GM19463 (cell line): ENCODE measurements around the gene NME9.
"Not testable (repeated sequence)": the region's sequence is repeated elsewhere in the genome, so short reads cannot be mapped to it uniquely, and the experiment has no call there.

Experiments used
- ATAC-seq: cut with Tn5 transposase; IDR thresholded peaks from one replicate; pipeline ENCODE4 v1.9.1; 2021; ENCODE audit warnings: mild to moderate bottlenecking, moderate library complexity; ENCODE audit not compliant: unreplicated experiment

The NME9 gene

GRCh38 chr3:138329127-138329983 lies at the start of gene NME9:
Gene NME9 (minus strand): TSS chr3:138329851. CDS start chr3:138329335, 516 bp downstream.
- ATAC-seq = peak; percentile 71

DNA sequence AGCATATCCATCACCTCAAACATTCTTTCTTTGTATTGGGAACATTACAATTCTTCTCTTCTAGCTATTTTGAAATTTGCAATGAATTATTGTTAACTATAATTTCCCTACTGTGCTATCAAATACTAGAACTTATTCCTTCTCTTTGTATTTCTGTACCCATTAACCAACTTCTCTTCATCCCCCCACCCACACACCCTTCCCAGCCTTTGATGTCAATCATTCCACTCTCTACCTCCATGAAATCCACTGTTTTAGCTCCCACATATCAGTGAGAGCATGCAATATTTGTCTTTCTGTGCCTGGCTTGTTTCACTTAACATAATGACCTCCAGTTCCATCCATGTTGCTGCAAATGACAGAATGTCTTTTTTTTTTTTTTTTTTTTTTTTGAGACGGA lies 49.3 kb upstream of the NME9 start:
- no peak for ATAC-seq

GRCh38 chr3:138378331-138378730 lies 48.7 kb upstream of the NME9 start:
- ATAC-seq = no peak

GRCh38 chr3:138377804-138378203 lies 48.2 kb upstream of the NME9 start:
- ATAC-seq = no peak

GRCh38 chr3:138377212-138377611 lies 47.6 kb upstream of the NME9 start:
- not testable (repeated sequence) for ATAC-seq

GRCh38 chr3:138376663-138377062 lies 47.0 kb upstream of the NME9 start:
- ATAC-seq = no peak

DNA sequence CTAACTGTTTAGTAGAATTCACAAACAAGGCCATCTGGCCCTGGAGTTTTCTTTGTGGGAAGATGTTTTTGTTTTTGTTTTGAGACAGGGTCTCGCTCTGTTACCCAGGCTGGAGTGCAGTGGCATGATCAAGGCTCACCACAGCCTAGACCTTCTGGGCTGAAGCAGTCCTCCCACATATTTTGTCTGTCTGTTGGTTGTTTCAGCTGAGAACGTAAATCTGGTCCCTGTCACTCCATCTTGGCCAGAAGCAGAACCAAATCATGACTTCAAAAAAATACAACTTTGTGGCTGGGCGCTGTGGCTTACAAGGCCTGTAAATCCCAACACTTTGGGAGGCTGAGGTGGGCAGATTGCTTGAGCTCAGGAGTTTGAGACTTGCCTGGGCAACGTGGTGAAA lies 45.8 kb upstream of the NME9 start:
- ATAC-seq = no peak

- no peak for ATAC-seq
Measured at GRCh38 chr3:138374573-138375134, 45.0 kb upstream of the NME9 start.

- no peak for ATAC-seq
Measured at GRCh38 chr3:138373736-138374094, 44.1 kb upstream of the NME9 start.

DNA sequence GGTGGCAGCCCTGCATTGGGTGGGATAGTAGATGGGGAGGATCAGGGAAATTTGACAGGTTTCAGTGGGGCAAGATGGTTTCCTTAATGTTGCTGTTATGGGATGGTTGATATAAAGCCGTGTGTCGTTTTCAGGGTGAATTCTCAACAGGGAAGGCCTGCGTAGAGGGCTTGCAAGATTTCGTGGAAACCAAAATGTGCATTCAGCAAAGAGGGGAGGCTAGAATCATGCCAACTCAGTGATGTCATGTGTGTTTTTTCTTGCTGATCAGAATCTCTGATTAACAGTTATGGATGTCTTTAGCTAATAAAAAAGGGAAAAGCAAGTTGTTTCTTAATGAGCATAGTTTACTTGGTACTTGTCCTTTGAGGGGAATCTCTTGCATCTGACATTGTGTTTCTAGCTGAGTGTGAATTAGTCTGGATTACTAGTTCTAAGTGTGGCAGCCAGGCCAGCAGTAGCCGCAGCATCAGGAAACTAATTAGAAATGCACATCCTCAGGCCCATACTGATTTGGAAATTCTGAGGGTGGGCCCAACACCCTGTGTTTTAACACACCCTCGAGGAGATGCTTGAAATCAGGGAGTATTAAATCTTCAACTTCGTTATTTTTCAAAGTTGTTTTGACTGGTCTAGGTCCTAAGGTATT lies 43.6 kb upstream of the NME9 start:
- ATAC-seq = no peak

DNA sequence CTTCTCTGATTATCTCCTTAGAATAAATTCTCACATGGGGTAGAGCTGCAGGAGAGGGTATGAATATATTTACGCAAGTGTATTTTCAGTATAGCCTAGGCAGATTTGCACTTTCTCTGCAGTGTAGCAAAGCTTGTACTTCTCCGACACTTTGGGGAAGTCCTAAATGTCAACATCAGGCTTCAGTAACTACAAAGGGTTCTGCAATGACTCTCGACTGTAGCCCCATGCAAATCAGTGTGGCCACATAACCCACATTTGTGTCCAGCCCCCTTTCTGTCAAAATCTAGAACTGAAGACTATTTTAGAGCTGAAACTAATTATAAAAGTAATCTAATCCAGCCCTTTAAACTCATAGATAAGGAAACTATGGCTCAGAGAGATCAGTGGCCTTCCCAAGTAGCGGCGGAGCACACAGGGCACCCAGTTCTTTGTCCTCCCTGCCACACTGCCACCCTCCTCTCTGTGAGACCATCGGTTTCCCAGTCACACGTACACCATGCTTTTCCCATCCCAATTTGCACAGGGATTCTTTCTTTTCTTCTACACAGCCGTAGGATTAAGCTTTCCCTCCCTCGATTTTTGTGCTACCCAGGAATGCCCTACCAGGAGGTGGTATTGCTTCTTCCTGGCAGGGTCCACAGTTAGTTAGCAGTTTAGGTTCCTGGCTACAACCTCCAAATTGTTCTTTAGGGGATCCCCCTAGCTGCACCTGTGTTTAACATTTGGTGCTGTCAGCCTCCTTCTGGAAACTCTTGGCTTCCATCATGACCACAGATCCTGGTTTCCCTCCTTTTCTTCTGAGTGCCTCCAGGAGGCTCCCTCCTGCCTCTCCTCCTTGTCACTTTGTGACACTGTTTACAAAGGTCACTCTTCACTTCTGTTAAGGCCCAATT lies 41.7 kb upstream of the NME9 start:
- peak; percentile 100 for ATAC-seq

DNA sequence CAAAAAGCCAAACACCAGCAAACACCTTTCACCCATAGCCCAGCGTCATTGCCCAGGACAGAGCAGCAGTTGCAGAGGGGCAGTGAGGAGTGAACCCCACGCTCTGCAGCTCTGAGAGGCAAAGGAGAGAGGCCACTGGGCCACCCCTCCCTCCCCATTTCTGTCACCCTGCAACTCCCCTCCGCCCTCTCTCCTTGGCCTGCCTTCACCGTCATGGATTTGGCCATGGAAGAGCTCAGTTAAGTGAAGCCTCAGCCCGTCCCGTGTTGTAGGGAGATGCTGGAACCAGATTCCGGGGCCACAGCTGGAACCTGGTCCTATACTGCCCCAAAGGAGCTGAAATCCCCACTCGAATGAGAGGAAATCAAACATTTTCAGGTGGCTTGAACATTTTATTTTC lies 40.7 kb upstream of the NME9 start:
- ATAC-seq = no peak

GRCh38 chr3:138369151-138369900 lies 39.7 kb upstream of the NME9 start:
- no peak for ATAC-seq

DNA sequence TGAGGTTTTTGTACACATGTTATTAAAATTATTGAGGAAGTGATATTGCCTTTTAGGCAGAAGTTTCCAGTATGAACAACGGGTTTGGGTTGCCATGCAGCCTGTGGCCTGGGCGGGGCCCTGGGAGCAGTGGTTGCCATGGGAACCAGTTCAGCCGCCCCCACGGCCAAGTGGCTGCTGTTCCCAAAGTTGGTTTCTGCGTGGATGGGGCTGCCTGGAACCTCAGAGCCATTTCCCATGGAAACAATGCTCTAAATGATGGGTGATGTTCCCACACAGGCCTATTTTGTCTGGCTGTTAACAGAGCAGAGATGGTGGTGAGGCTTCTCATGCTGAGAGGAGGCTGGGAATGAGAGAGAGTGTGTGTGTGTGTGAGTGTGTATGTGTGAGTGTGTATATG lies 38.3 kb upstream of the NME9 start:
- ATAC-seq = no peak

- no peak for ATAC-seq
Measured at GRCh38 chr3:138367326-138367850, 37.7 kb upstream of the NME9 start.

DNA sequence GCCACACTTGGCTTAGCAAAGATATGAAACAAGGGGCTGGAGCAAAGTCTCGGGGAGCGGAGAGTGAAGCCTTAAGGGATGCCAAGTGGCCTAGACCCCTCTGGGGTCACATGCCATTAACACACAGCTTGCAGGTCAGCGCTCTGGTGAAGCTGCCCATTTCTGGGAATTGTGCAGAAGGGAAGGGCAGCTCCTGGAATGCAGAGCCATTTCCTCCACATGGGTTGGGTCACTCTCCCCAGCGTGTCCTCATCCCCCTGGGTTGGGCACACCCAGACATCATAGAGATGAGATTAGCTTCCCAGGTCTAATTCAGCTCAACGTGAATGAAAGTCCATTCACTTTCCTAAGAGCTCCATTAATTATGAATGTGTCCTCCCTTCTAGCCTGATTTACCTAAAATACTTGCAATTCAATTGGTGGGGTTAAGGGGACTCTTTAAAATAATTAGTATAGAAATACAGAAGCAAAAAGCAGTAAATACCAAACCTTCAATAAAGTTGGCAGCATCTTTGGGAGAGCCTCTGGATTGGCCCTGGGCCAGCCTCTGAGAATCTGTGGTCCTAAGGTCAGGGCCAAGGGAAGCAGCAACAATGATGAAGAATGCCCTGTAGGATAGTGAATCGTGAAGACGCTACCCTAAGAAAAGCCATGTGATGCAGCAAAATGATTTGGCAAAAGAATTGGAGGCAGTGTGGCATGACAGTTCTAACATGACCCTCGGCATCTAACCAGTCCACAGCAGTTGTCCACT lies 36.5 kb upstream of the NME9 start:
- ATAC-seq = no peak

GRCh38 chr3:138365253-138365555 lies 35.6 kb upstream of the NME9 start:
- no peak for ATAC-seq

DNA sequence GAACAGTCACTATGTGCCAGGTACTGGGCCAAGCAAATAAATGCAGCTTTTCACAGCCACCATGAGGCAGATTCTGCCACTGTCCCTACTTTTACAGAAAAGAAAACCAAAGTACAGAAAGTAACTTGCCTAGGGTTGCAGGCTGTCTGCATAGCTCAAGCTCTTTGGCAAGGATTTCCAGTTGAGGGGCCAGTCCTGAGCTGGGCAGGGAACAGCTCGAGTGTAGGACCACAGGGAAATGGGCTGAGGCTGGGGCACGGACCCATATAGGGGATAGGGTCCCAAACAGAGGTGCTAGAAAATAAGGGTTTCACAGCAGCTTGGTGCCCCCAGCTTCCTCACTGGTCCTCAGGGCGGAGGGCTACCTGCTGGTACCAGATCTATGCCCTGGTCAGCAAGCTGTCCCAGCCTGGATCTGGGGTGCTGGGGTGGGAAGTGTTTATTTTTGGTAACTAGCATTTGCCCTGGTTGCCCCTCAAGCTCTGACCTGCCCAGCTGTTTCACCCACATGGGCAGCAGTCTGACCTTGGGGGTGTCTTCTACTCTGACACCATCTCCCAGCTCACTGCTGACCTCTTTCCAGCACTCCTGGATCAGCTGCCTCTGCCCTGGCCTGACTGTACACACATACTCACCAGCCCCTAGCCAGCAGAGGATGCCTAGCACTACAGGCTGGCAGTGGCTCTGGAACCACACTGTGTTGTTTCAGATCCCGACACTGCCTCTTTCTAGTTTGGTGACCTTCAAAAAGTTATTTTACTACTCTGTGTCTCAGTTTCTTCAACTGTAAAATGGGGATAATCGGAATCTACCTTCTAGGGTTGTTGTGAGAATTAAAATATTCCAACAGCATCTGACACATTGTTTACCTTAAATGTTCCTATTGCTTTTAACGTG lies 35.0 kb upstream of the NME9 start:
- no peak for ATAC-seq

GRCh38 chr3:138363322-138363721 lies 33.7 kb upstream of the NME9 start:
- ATAC-seq = no peak
